Skeletal muscle satellite cell (primary cell): ENCODE data around the gene CASP9.

Source experiments
- H3K27me3 ChIP-seq: 2 replicates; pipeline ENCODE4 v1.7.0; 2013; ENCODE audit warnings: low read length; ENCODE audit not compliant: control insufficient read depth, insufficient read depth
- H3K36me3 ChIP-seq: 2 replicates; pipeline ENCODE4 v1.7.0; 2013; ENCODE audit warnings: mild to moderate bottlenecking, control low read depth, low read length; ENCODE audit not compliant: insufficient read depth
- H3K4me1 ChIP-seq: 2 replicates; pipeline ENCODE4 v1.7.0; 2013; ENCODE audit warnings: low read length; ENCODE audit not compliant: control insufficient read depth, insufficient read depth
- H3K4me2 ChIP-seq: 2 replicates; pipeline ENCODE4 v1.7.0; 2013; ENCODE audit warnings: mild to moderate bottlenecking, low read length
- H3K4me3 ChIP-seq: 2 replicates; pipeline ENCODE4 v1.7.0; 2013; ENCODE audit warnings: low read length
- H3K9ac ChIP-seq: 2 replicates; pipeline ENCODE4 v1.7.0; 2013; ENCODE audit warnings: mild to moderate bottlenecking, low read depth, low read length, moderate library complexity
- H3K9me3 ChIP-seq: replicated peaks from 2 replicates; pipeline ENCODE4 v1.7.0; 2013; ENCODE audit warnings: mild to moderate bottlenecking, control low read depth, low read length

The CASP9 gene

DNA sequence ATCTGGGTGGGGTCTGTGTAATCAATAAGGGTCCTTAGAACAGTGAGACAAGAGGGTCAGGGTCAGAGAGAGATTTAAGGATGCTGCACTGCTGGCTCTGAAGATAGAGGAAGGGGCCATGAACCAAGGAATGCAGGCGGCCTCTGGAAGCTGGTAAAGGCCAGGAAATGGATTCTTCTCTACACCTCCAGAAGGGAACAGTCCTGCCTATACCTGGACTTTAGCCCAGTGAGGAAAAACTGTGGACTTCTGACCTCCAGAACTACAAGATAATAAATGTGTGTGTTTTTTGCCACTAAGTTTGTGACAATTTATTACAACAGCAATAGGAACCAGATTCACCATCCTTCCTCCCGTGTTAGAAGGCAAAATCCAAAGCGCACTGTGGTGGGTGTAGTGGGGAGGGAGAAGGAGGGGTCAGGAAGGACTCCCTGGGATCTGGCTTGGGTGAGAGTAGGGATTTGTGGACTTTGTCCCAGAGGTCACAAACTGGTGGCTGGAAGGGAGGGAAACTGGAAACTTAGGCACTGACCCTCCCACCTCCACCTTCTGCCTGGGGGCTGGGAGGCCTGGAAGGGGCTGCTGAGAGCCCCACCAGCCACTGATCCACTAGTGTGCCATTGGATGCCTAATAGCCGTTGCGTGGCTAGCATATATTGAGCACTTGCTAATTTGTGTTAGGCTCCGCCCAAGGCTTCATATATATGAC is 72.8 kb downstream of the CASP9 start:
- H3K4me2 ChIP-seq = no peak overlapping the region
- H3K36me3 ChIP-seq = no peaks in the 10 kb centered on the region
- H3K4me1 ChIP-seq = peaks cover 9% of the 10 kb centered on the region
- no peak overlapping the region for H3K9ac ChIP-seq
- H3K27me3 ChIP-seq = peaks cover 13% of the 10 kb centered on the region
- H3K4me3 ChIP-seq = no peak overlapping the region
- no peaks in the 10 kb centered on the region for H3K9me3 ChIP-seq

DNA sequence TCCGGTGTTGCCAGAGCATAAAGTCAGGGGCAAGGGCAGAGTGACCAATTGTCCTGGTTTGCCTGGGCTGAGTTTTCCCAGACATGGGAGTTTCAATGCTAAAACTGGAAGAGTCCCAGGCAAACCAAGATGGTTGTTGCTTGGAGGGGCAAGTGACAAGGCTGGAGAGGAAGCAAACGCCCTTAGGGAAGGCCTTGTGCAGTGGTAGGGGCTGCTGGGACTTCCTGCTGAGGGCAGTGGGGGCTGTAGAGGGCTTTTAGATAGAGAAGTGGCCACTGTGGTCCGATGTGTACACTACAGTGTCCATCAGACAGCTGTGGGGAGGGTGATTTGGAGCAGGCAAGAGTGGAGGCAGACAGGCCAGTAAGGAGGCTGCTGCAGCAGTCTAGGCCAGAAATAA is 74.4 kb downstream of the CASP9 start:
- peaks cover 13% of the 10 kb centered on the region for H3K27me3 ChIP-seq
- no peak overlapping the region for H3K4me2 ChIP-seq
- no peaks in the 10 kb centered on the region for H3K9me3 ChIP-seq
- H3K4me1 ChIP-seq = peaks cover 9% of the 10 kb centered on the region
- H3K9ac ChIP-seq = no peak overlapping the region
- no peak overlapping the region for H3K4me3 ChIP-seq
- no peaks in the 10 kb centered on the region for H3K36me3 ChIP-seq

DNA sequence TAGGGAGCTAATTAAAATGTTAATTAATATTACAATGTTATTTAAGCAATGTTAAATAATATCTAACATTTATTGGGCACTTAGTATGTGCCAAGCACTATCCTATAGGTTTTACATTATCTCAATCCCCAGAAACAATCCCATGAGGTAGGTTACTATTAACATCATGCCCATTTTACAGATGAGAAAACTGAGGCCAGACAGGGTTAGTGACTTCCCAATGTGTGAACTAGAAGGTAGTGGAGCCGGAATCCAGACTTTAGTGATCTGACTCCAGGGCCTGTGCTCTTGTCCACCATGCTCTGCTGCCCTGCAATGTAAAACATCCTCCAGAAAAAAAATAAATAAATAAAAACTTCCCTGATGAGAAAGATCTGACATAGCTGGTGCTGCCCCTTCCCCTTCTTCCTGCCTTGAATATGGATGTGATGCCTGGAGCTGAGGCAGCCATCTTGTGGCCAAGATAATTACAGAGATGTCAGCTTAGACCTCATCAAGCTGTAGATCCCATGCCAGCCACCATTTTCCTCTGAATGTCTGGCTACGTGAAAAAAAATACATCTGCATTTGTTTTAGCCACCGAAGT is 75.0 kb downstream of the CASP9 start:
- peaks cover 6% of the 10 kb centered on the region for H3K4me1 ChIP-seq

DNA sequence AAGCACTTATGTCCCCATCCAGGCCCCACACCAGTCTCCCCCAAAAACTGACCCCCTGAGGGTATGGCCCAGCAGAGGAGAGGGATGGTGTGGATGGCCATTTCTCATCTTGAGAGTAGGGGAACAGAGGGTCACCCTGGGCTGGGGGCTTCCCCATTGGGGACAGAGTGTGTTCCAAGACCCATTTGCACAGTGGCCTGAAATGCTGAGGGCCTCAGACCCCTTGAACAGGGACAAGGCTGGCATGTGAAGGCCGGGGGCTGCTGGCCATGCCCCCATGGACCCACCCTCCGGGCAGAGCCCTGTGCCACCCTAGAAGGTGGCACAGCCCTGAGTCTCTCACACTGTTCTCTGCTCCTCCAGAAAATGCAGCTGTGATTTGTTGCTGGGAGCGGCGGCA is 77.8 kb downstream of the CASP9 start:
- Histone ChIP-seq H3K4me2 (no peak overlapping the region), H3K9ac (no peak overlapping the region), H3K27me3 (peaks cover 29% of the 10 kb centered on the region), H3K4me1 (no peaks in the 10 kb centered on the region), H3K36me3 (no peaks in the 10 kb centered on the region), H3K4me3 (no peak overlapping the region), H3K9me3 (no peaks in the 10 kb centered on the region)

More for the DNA sequence above, 75.0 kb downstream of the CASP9 start:
- no peak overlapping the region for H3K9ac ChIP-seq
- peaks cover 13% of the 10 kb centered on the region for H3K27me3 ChIP-seq
- H3K4me3 ChIP-seq = no peak overlapping the region
- H3K9me3 ChIP-seq = no peaks in the 10 kb centered on the region
- no peak overlapping the region for H3K4me2 ChIP-seq
- H3K36me3 ChIP-seq = no peaks in the 10 kb centered on the region

DNA sequence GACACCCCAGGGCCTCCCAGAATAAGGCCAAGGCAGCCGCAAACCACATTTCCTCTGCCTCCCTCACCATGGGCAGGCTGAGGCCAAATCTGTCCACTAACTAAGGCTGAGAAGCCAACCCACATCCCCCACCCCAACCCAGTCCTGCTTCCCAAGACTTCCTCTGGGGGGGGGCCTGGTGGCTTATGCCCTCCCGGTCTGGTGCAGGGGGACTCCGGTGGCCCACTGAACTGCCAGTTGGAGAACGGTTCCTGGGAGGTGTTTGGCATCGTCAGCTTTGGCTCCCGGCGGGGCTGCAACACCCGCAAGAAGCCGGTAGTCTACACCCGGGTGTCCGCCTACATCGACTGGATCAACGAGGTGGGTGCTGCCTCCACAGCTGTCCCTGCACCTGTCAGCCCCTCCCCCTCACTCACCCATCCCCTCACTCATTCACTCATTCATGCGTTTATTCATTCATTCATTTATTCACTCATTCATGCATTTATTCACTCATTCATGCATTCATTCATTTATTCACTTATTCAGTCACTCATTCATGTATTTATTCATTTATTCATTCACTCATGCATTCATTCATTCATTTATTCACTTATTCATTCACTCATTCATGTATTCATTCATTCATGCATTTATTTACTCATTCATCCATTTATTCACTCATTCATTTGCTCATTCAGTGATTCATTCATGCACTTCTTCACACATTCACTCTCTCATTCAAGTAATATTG is 78.5 kb downstream of the CASP9 start:
- H3K36me3 ChIP-seq = no peaks in the 10 kb centered on the region
- no peak overlapping the region for H3K4me3 ChIP-seq
- H3K9me3 ChIP-seq = no peaks in the 10 kb centered on the region
- no peak overlapping the region for H3K9ac ChIP-seq
- H3K4me1 ChIP-seq = no peaks in the 10 kb centered on the region
- H3K4me2 ChIP-seq = no peak overlapping the region
- peaks cover 29% of the 10 kb centered on the region for H3K27me3 ChIP-seq

DNA sequence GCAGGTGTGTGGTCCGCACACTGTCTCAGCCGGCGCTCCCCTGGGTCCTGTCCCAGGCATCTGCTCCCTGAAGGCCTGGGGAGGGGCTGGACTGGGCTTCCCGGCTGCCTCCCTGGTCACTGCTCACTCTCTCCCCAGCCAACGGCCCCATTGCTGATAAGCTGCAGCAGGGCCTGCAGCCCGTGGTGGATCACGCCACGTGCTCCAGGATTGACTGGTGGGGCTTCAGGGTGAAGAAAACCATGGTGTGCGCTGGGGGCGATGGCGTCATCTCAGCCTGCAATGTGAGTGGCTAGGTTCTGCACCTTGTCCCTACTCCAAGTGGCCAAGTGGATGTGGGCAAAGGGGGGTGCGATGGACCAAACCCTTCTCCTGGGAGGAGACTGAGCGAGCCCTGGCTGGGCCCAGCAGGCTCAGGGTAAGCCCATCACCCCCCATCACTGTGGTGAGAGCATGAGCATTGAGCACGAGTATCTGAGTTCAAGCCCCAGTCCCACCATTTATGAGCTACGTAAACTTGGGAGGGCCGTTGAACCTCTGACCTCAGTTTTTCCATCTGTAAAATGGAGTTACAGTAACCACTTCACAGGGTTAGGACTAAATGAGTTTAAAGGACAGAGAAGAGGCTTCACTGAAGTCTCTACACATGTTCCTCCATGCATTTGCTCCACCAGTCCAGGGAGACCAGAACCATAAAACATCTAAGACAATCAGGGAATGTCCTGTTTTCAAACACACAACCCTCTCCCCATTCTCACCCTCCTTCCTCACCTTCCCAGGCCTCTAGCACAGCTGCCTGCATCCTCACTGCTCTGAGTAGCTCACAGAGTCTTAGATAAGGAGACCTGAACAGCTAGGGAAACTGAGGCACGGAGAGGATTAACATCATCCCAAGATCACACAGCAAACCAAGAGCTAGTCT is 79.3 kb downstream of the CASP9 start:
- Histone ChIP-seq H3K27me3 (peaks cover 29% of the 10 kb centered on the region), H3K9me3 (no peaks in the 10 kb centered on the region), H3K9ac (no peak overlapping the region), H3K4me2 (no peak overlapping the region), H3K36me3 (no peaks in the 10 kb centered on the region), H3K4me3 (no peak overlapping the region), H3K4me1 (no peaks in the 10 kb centered on the region)

DNA sequence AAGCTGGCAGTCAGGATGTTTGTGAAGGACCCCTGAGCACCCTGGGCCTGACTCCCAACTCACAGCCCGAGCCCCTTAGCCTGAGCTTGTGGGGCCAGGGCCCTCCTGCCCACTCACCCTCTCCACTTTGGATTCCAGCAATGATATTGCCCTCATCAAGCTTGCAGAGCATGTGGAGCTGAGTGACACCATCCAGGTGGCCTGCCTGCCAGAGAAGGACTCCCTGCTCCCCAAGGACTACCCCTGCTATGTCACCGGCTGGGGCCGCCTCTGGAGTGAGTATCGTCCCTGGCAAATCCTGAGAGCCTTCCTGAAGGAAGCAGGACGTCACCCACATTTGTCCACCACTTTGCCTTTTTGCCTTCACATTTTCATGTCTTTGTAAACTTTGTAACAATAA is 80.7 kb downstream of the CASP9 start:
- H3K4me2 ChIP-seq = no peak overlapping the region
- no peaks in the 10 kb centered on the region for H3K9me3 ChIP-seq
- H3K9ac ChIP-seq = no peak overlapping the region
- H3K27me3 ChIP-seq = peaks cover 26% of the 10 kb centered on the region
- H3K4me1 ChIP-seq = no peaks in the 10 kb centered on the region
- no peaks in the 10 kb centered on the region for H3K36me3 ChIP-seq
- no peak overlapping the region for H3K4me3 ChIP-seq

DNA sequence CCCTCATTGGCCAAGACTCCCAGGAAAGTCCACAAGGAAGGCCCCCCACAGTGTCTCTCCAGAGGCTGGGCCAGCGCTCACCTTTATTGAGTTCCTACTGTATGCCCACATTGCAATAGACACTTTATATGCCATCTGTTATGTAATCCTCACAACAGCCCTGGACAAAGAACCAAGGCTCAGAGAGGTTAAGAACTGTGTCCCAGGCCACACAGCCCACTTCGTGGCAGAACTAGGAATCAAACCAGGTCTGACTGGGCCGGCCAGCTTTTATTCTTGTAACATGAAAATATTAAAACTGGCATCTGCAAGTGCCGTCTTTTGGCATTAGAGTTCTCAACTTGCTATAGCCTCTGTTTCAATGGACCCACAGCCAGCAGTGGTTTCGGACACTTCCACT is 81.3 kb downstream of the CASP9 start:
- Histone ChIP-seq H3K4me2 (no peak overlapping the region), H3K27me3 (peaks cover 24% of the 10 kb centered on the region), H3K9ac (no peak overlapping the region), H3K4me1 (no peaks in the 10 kb centered on the region), H3K4me3 (no peak overlapping the region), H3K9me3 (no peaks in the 10 kb centered on the region), H3K36me3 (no peaks in the 10 kb centered on the region)

DNA sequence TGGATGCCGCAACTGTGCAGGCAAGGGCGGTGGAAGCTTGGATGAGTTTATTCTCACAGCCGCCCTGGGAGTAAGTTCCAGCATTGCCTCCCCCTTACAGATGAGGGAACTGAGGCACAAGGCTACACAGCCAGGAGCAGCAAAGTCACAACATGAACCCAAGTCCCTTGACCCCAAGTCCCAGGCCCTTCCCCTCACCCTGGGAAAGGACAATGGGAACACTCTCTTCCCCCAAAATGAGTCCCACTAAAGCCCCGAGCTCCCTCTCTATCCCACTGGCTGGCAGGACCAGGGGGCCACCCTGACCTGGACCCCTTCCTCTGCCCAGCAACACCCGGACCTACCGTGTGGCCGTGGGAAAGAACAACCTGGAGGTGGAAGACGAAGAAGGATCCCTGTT is 81.9 kb downstream of the CASP9 start:
- no peak overlapping the region for H3K4me3 ChIP-seq
- no peaks in the 10 kb centered on the region for H3K4me1 ChIP-seq
- H3K27me3 ChIP-seq = peaks cover 17% of the 10 kb centered on the region
- H3K9me3 ChIP-seq = no peaks in the 10 kb centered on the region
- H3K4me2 ChIP-seq = no peak overlapping the region
- no peaks in the 10 kb centered on the region for H3K36me3 ChIP-seq
- no peak overlapping the region for H3K9ac ChIP-seq
